Stimulated activated memory B cell treated with anti-CD40 and anti-IgM and Interleukin-4, amounts not matched to agents 10 μg/mL and 1 μg/mL and 100 μg/mL, for 72 hours (primary cell): ENCODE results near the gene KIAA0513.

ENCODE experiments used
- ATAC-seq: fragments of 150-1000 bp; cut with Tn5 transposase; 2 replicates; pipeline ENCODE4 v1.10.0; 2021
- H3K27ac Mint-ChIP-seq: one replicate; pipeline ENCODE4 v1.8.0; 2022; ENCODE audit warnings: mild to moderate bottlenecking, mixed read lengths
- H3K27me3 Mint-ChIP-seq: one replicate; pipeline ENCODE4 v1.8.0; 2022; ENCODE audit warnings: mixed read lengths
- H3K36me3 Mint-ChIP-seq: one replicate; pipeline ENCODE4 v1.8.0; 2022; ENCODE audit warnings: mixed read lengths
- H3K4me1 Mint-ChIP-seq: one replicate; pipeline ENCODE4 v1.8.0; 2022; ENCODE audit warnings: mixed read lengths
- H3K4me3 Mint-ChIP-seq: one replicate; pipeline ENCODE4 v1.8.0; 2022; ENCODE audit warnings: mild to moderate bottlenecking, moderate library complexity, mixed read lengths
- H3K9me3 Mint-ChIP-seq: one replicate; pipeline ENCODE4 v1.8.0; 2022; ENCODE audit warnings: mixed read lengths

KIAA0513 gene

GRCh38 chr16:85062323-85062722, 34.7 kb downstream of the KIAA0513 start:
- Mint-ChIP-seq H3K9me3 (no peaks in the 10 kb centered on the region), H3K27ac (no peak overlapping the region), H3K27me3 (peaks cover 38% of the 10 kb centered on the region), H3K36me3 (no peaks in the 10 kb centered on the region), H3K4me1 (peaks cover 24% of the 10 kb centered on the region), H3K4me3 (no peak overlapping the region)
- no peak for ATAC-seq

- H3K27me3 Mint-ChIP-seq, result peaks cover 34% of the 10 kb centered on the region
- no peak for ATAC-seq
- H3K4me3 Mint-ChIP-seq, result no peak overlapping the region
- peaks cover 18% of the 10 kb centered on the region for H3K4me1 Mint-ChIP-seq
- no peaks in the 10 kb centered on the region for H3K9me3 Mint-ChIP-seq
- no peak overlapping the region for H3K27ac Mint-ChIP-seq
- no peaks in the 10 kb centered on the region for H3K36me3 Mint-ChIP-seq
Measured at GRCh38 chr16:85062845-85063244, 35.2 kb downstream of the KIAA0513 start.

GRCh38 chr16:85064186-85064585, 36.6 kb downstream of the KIAA0513 start:
- Mint-ChIP-seq H3K4me1 (peaks cover 12% of the 10 kb centered on the region), H3K27me3 (peaks cover 32% of the 10 kb centered on the region), H3K4me3 (no peak overlapping the region)

GRCh38 chr16:85065099-85065498, 37.5 kb downstream of the KIAA0513 start:
- Mint-ChIP-seq H3K4me3 (no peak overlapping the region), H3K27ac (no peak overlapping the region), H3K36me3 (no peaks in the 10 kb centered on the region), H3K9me3 (no peaks in the 10 kb centered on the region), H3K4me1 (peaks cover 12% of the 10 kb centered on the region), H3K27me3 (peaks cover 32% of the 10 kb centered on the region)
- ATAC-seq, result no peak

More at GRCh38 chr16:85064186-85064585, 36.6 kb downstream of the KIAA0513 start:
- H3K36me3 Mint-ChIP-seq, result no peaks in the 10 kb centered on the region
- no peak for ATAC-seq
- no peak overlapping the region for H3K27ac Mint-ChIP-seq
- H3K9me3 Mint-ChIP-seq, result no peaks in the 10 kb centered on the region

- peaks cover 6% of the 10 kb centered on the region for H3K36me3 Mint-ChIP-seq
- H3K27me3 Mint-ChIP-seq, result peaks cover 26% of the 10 kb centered on the region
- no peak for ATAC-seq
- no peak overlapping the region for H3K4me3 Mint-ChIP-seq
- no peaks in the 10 kb centered on the region for H3K9me3 Mint-ChIP-seq
- H3K4me1 Mint-ChIP-seq, result peaks cover 8% of the 10 kb centered on the region
- no peak overlapping the region for H3K27ac Mint-ChIP-seq
Measured at GRCh38 chr16:85066346-85066885, 38.8 kb downstream of the KIAA0513 start.

- Mint-ChIP-seq H3K27ac (no peak overlapping the region), H3K4me1 (peaks cover 2% of the 10 kb centered on the region), H3K9me3 (no peaks in the 10 kb centered on the region), H3K27me3 (peaks cover 23% of the 10 kb centered on the region), H3K4me3 (no peak overlapping the region), H3K36me3 (peaks cover 6% of the 10 kb centered on the region)
- ATAC-seq, result no peak
Measured at GRCh38 chr16:85067024-85067423, 39.4 kb downstream of the KIAA0513 start.

GRCh38 chr16:85067426-85067825, 39.8 kb downstream of the KIAA0513 start:
- ATAC-seq, result no peak
- H3K4me1 Mint-ChIP-seq, result no peaks in the 10 kb centered on the region
- no peak overlapping the region for H3K4me3 Mint-ChIP-seq
- no peaks in the 10 kb centered on the region for H3K9me3 Mint-ChIP-seq
- peaks cover 23% of the 10 kb centered on the region for H3K27me3 Mint-ChIP-seq
- H3K27ac Mint-ChIP-seq, result no peak overlapping the region
- H3K36me3 Mint-ChIP-seq, result peaks cover 6% of the 10 kb centered on the region

- peaks cover 27% of the 10 kb centered on the region for H3K27me3 Mint-ChIP-seq
- ATAC-seq, result no peak
- no peaks in the 10 kb centered on the region for H3K4me1 Mint-ChIP-seq
- H3K4me3 Mint-ChIP-seq, result no peak overlapping the region
- H3K9me3 Mint-ChIP-seq, result no peaks in the 10 kb centered on the region
- peaks cover 8% of the 10 kb centered on the region for H3K36me3 Mint-ChIP-seq
- H3K27ac Mint-ChIP-seq, result no peak overlapping the region
Measured at GRCh38 chr16:85068746-85069145, 41.2 kb downstream of the KIAA0513 start.

GRCh38 chr16:85069171-85069570, 41.6 kb downstream of the KIAA0513 start:
- Mint-ChIP-seq H3K27ac (no peak overlapping the region), H3K4me3 (no peak overlapping the region), H3K27me3 (peaks cover 32% of the 10 kb centered on the region), H3K9me3 (no peaks in the 10 kb centered on the region), H3K36me3 (peaks cover 11% of the 10 kb centered on the region), H3K4me1 (no peaks in the 10 kb centered on the region)
- no peak for ATAC-seq

- H3K4me3 Mint-ChIP-seq, result no peak overlapping the region
- peaks cover 34% of the 10 kb centered on the region for H3K27me3 Mint-ChIP-seq
- no peaks in the 10 kb centered on the region for H3K9me3 Mint-ChIP-seq
- H3K36me3 Mint-ChIP-seq, result peaks cover 17% of the 10 kb centered on the region
- H3K27ac Mint-ChIP-seq, result no peak overlapping the region
- no peak for ATAC-seq
- H3K4me1 Mint-ChIP-seq, result peaks cover 7% of the 10 kb centered on the region
Measured at GRCh38 chr16:85072076-85072860, 44.7 kb downstream of the KIAA0513 start.

GRCh38 chr16:85072947-85073346, 45.4 kb downstream of the KIAA0513 start:
- Mint-ChIP-seq H3K4me1 (peaks cover 8% of the 10 kb centered on the region), H3K4me3 (no peak overlapping the region), H3K27me3 (peaks cover 39% of the 10 kb centered on the region), H3K9me3 (no peaks in the 10 kb centered on the region), H3K36me3 (peaks cover 17% of the 10 kb centered on the region), H3K27ac (no peak overlapping the region)
- no peak for ATAC-seq

- no peak overlapping the region for H3K4me3 Mint-ChIP-seq
- peaks cover 17% of the 10 kb centered on the region for H3K36me3 Mint-ChIP-seq
- no peaks in the 10 kb centered on the region for H3K9me3 Mint-ChIP-seq
- no peak overlapping the region for H3K27ac Mint-ChIP-seq
- no peak for ATAC-seq
- peaks cover 42% of the 10 kb centered on the region for H3K27me3 Mint-ChIP-seq
- H3K4me1 Mint-ChIP-seq, result peaks cover 8% of the 10 kb centered on the region
Measured at GRCh38 chr16:85074225-85074914, 46.8 kb downstream of the KIAA0513 start.

- H3K9me3 Mint-ChIP-seq, result no peaks in the 10 kb centered on the region
- H3K36me3 Mint-ChIP-seq, result peaks cover 17% of the 10 kb centered on the region
- H3K4me1 Mint-ChIP-seq, result peaks cover 8% of the 10 kb centered on the region
- no peak for ATAC-seq
- H3K27me3 Mint-ChIP-seq, result peaks cover 42% of the 10 kb centered on the region
- no peak overlapping the region for H3K27ac Mint-ChIP-seq
- no peak overlapping the region for H3K4me3 Mint-ChIP-seq
Measured at GRCh38 chr16:85075236-85075924, 47.8 kb downstream of the KIAA0513 start.

GRCh38 chr16:85077039-85077438, 49.4 kb downstream of the KIAA0513 start:
- Mint-ChIP-seq H3K27ac (peak overlapping the region; percentile 25), H3K9me3 (no peaks in the 10 kb centered on the region), H3K4me1 (peaks cover 8% of the 10 kb centered on the region), H3K4me3 (no peak overlapping the region), H3K27me3 (peaks cover 42% of the 10 kb centered on the region), H3K36me3 (peaks cover 11% of the 10 kb centered on the region)
- peak; percentile 53 for ATAC-seq

- Mint-ChIP-seq H3K4me1 (peaks cover 14% of the 10 kb centered on the region), H3K36me3 (peaks cover 11% of the 10 kb centered on the region), H3K9me3 (no peaks in the 10 kb centered on the region), H3K27me3 (peaks cover 42% of the 10 kb centered on the region), H3K4me3 (no peak overlapping the region), H3K27ac (peak overlapping the region; percentile 25)
- no peak for ATAC-seq
Measured at GRCh38 chr16:85077576-85078125, 50.1 kb downstream of the KIAA0513 start.
